Ovary (tissue), 3 donors: ENCODE measurements around the gene UAP1.

Experiments
- CTCF ChIP-seq, 3 donors: fragments of 450-650 bp in 2 of 3; fragments of 200-600 bp in 1 of 3; IDR thresholded peaks; one replicate each; pipeline versions ENCODE4 v1.5.1 to v1.8.0; 2016 to 2022; ENCODE audit warnings: antibody characterized with exemption in 3 of 3, mild to moderate bottlenecking in 1 of 3
- POLR2A ChIP-seq: fragments of 450-650 bp; IDR thresholded peaks from one replicate; pipeline ENCODE4 v1.6.1; 2017; ENCODE audit warnings: antibody characterized with exemption, mild to moderate bottlenecking, moderate library complexity
- donor health status: DM: no; HTN: no; CAD: no.

DNA sequence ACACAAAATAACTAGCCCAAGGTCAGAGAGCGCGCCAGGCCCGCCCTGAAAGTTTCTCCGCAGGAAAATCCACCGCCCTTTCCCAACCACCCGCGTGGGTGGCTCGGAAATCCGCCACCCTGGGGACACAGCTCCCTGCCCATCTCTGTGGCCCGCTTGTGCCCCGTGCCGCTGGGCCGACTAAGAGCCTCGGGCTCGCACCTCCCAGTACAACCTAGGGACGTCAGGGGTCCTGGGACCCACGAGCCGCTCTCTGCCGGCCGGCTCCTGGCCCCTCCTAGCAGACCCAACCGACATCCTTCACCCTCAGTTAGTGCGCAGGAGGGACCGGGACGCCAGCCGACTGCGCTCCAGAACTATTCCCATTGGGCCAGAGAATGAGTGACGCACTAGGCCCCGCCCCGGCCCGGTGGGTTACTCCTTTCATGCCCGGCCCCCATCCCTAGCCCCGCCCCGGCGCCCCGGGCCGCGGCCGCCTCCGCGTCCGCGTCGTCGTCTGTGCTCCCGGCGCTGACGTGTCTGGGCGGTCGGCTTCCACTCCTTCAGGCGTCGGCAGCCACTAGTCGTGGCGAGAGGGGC, 396 bp upstream of the UAP1 start:
- TF ChIP-seq CTCF (IDR thresholded peaks at IDR 0.05) (no peak), POLR2A (peak; percentile 92)
